Immature natural killer cell (primary cell): Measurements from ENCODE around the gene MRPL19. TPM values are rescaled to one million over a fixed set of nuclear protein-coding genes. Genes with fewer than 3 reads are reported as not detected.
A peak's percentile ranks its signal among the peaks of the same experiment; 100 is the strongest.
"Not testable (repeated sequence)": the region's sequence is repeated elsewhere in the genome, so short reads cannot be mapped to it uniquely, and the experiment has no call there.

Experiments used
- DNase-seq, 3 donors: peaks; one replicate each; pipeline ENCODE4 v3.0.0; 2022; ENCODE audit warnings: mixed read lengths in 1 of 3
- H3K27ac Mint-ChIP-seq, 6 donors: one replicate each; pipeline ENCODE4 v1.8.0; 2020; ENCODE audit warnings: mixed read lengths in 6 of 6, mild to moderate bottlenecking in 5 of 6, inconsistent platforms in 4 of 6, moderate library complexity in 3 of 6
- H3K27me3 Mint-ChIP-seq, 3 donors: one replicate each; pipeline ENCODE4 v1.8.0; 2020 to 2021; ENCODE audit warnings: low read depth in 3 of 3, mild to moderate bottlenecking in 3 of 3, mixed read lengths in 3 of 3, moderate library complexity in 3 of 3, inconsistent platforms in 1 of 3
- H3K36me3 Mint-ChIP-seq, 3 donors: one replicate each; pipeline ENCODE4 v1.8.0; 2020; ENCODE audit warnings: mixed read lengths in 3 of 3, inconsistent platforms in 2 of 3, mild to moderate bottlenecking in 2 of 3
- H3K4me1 Mint-ChIP-seq, 2 donors: one replicate each; pipeline ENCODE4 v1.8.0; 2020; ENCODE audit warnings: inconsistent platforms in 2 of 2, mild to moderate bottlenecking in 2 of 2, mixed read lengths in 2 of 2, moderate library complexity in 1 of 2
- H3K4me3 Mint-ChIP-seq, 5 donors: one replicate each; pipeline ENCODE4 v1.8.0; 2020; ENCODE audit warnings: mild to moderate bottlenecking in 5 of 5, mixed read lengths in 5 of 5, inconsistent platforms in 3 of 5, moderate library complexity in 3 of 5
- H3K9me3 Mint-ChIP-seq, 6 donors: one replicate each; pipeline ENCODE4 v1.8.0; 2020; ENCODE audit warnings: mild to moderate bottlenecking in 6 of 6, mixed read lengths in 6 of 6, inconsistent platforms in 4 of 6, moderate library complexity in 3 of 6
- polyA plus RNA-seq, 3 donors: library from polyadenylated mRNA; unstranded; fragments of 300-500 nt; fragmentation: Illumina TruSeq; gene quantifications; one replicate each; pipeline ENCODE4 v1.2.3, GENCODE V29; 2021

The MRPL19 gene
- polyA plus RNA-seq, 3 donors from 2014 or later, result 31.4 to 42.5 (median 34.0) TPM

DNA sequence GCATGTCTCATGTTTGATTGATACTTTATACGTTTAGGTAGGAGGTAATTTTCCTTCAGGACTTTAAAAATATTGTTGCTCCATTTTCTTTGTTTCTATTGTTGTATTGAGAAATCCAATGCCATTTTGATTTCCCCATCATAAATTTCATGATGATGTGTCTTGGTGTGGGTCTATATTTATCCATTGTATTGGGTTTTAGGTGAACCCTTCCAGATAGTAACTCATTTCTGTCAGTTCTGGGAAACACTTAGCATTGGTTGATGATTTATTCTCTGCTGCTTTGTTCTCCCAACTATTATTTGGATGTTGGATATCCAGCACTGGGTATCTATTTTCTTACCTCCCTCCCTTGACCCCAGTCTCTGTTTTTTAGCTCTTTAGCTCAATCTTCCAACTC is 10.0 kb downstream of the MRPL19 start:
- Mint-ChIP-seq H3K4me1 (peaks cover 4 to 40% of the 10 kb centered on the region in 2 donors), H3K27me3 (peaks cover 0 to 3% (median 0%) of the 10 kb centered on the region in 3 donors), H3K9me3 (no peaks in the 10 kb centered on the region), H3K27ac (peak overlapping the region in 1 of 6 donors; percentile 10), H3K36me3 (peaks cover 65 to 87% (median 72%) of the 10 kb centered on the region in 3 donors), H3K4me3 (no peak overlapping the region)
- DNase-seq, result no peak

DNA sequence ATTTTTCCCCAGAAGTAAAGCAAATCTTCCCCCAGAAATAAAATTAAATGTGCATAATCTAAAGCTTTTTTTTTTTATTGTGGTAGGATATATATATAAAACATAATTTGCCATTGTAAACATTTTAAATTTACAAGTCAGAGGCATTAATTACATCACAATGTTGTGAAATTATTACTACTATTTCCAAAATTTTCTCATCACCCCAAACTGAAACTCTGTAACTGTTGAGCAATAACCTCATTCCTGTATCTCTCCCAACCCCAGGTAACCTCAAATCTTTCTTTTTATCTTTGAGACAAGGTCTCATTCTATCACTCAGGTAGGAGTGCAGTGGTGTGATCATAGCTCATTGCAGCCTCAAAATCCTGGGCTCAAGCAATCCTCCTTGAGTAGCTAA is 11.2 kb downstream of the MRPL19 start:
- Mint-ChIP-seq H3K27me3 (peaks cover 0 to 3% (median 0%) of the 10 kb centered on the region in 3 donors), H3K4me1 (peaks cover 4 to 38% of the 10 kb centered on the region in 2 donors), H3K9me3 (no peaks in the 10 kb centered on the region), H3K4me3 (no peak overlapping the region), H3K36me3 (peaks cover 60 to 85% (median 71%) of the 10 kb centered on the region in 3 donors), H3K27ac (peak overlapping the region in 1 of 6 donors; percentile 5)
- DNase-seq, result no peak

DNA sequence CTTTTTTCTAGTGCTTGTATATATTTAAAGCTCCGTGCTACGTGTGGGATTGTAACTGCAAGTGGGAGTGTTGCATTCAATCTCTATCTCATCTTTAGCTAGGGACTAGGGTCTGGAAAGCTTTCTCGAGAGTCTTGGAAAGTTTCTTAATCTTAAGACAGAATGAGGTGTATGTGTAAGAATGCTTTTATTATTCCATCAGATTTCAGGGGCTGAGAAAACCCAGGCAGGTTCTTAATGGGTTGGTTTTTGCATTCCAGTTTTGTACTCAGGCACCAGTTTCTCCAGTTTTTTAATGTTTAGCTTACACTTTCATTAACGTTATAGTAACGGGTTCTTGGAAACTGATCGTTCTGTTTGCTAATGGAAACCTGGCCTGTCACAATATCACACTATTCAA is 20.3 kb downstream of the MRPL19 start:
- Mint-ChIP-seq H3K4me1 (no peaks in the 10 kb centered on the region), H3K27ac (peak overlapping the region in 1 of 6 donors; percentile 24), H3K27me3 (no peaks in the 10 kb centered on the region), H3K4me3 (no peak overlapping the region), H3K9me3 (no peaks in the 10 kb centered on the region), H3K36me3 (peaks cover 13 to 23% (median 23%) of the 10 kb centered on the region in 3 donors)
- no peak for DNase-seq

DNA sequence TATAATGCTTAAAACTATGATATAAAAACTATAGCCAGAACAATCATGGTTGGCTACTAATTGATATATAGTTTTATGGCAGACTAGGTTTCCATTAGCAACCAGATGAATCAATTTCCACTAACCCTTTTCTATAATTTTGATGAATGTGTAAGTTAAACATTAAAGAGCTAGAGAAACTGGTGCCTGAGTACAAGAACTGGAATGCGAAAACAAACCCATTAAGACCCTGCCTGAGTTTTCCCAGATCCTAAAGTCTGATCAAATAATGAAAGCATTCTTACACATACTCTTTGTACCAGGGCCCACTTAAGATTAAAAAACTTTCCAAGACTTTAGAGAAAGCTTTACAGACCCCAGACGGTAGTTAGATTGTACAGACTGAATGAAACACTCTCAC is 21.3 kb downstream of the MRPL19 start:
- Mint-ChIP-seq H3K36me3 (peaks cover 17 to 26% (median 22%) of the 10 kb centered on the region in 3 donors), H3K4me1 (no peaks in the 10 kb centered on the region), H3K4me3 (no peak overlapping the region), H3K27ac (no peak overlapping the region), H3K27me3 (no peaks in the 10 kb centered on the region), H3K9me3 (peaks cover 0 to under 1% (median 0%) of the 10 kb centered on the region in 6 donors)
- no peak for DNase-seq

GRCh38 chr2:75675423-75675822 is 28.8 kb downstream of the MRPL19 start:
- not testable (repeated sequence) for H3K4me3 Mint-ChIP-seq, H3K9me3 Mint-ChIP-seq, DNase-seq, H3K27ac Mint-ChIP-seq, H3K27me3 Mint-ChIP-seq, H3K4me1 Mint-ChIP-seq
- peaks cover 10 to 23% (median 17%) of the 10 kb centered on the region in 3 donors for H3K36me3 Mint-ChIP-seq

DNA sequence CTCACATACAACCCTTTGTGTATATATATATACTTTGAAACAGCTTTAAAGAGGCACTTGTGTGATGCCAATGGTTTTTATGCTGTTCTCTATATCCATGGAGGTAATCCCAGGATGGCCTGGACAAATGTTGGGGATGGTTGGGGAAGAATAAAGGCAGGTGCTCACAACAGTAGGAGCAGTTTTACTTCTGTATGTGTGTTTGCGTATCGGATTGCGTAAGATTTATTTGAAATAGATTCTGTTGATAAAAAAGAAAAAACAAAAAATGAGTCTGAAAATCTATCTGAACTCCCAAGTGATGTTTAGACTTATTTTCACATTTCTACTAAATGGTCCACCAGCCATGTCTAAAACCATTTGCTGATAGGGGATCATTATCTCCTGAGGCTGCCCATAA is 29.3 kb downstream of the MRPL19 start:
- peaks cover 0 to 2% (median 0%) of the 10 kb centered on the region in 6 donors for H3K9me3 Mint-ChIP-seq
- no peaks in the 10 kb centered on the region for H3K27me3 Mint-ChIP-seq
- DNase-seq, result no peak
- H3K36me3 Mint-ChIP-seq, result peaks cover 13 to 24% (median 14%) of the 10 kb centered on the region in 3 donors
- peaks cover 5 to 7% of the 10 kb centered on the region in 2 donors for H3K4me1 Mint-ChIP-seq
- H3K27ac Mint-ChIP-seq, result no peak overlapping the region
- no peak overlapping the region for H3K4me3 Mint-ChIP-seq

DNA sequence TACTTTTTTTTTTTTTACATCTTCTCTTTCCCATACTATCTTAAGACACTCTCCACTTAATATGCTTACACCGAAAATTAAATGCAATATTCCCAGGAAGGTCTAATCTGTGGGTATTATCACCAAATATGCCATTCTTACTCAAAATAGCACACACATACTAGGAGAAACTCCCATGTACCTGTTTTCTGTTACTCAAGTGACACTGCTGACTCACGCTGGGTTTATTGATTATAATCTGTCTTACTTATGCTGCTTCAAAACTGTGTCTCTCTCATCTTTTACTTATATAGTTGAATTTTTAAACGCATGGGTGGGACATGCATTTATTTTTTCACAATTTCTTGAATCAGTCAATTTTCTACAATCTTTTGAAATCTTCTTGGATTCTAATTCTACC is 29.9 kb downstream of the MRPL19 start:
- no peak overlapping the region for H3K27ac Mint-ChIP-seq
- no peaks in the 10 kb centered on the region for H3K27me3 Mint-ChIP-seq
- DNase-seq, result no peak
- peaks cover 0 to 2% (median 0%) of the 10 kb centered on the region in 6 donors for H3K9me3 Mint-ChIP-seq
- H3K36me3 Mint-ChIP-seq, result peaks cover 7 to 19% (median 8%) of the 10 kb centered on the region in 3 donors
- H3K4me3 Mint-ChIP-seq, result no peak overlapping the region
- H3K4me1 Mint-ChIP-seq, result peaks cover 5 to 7% of the 10 kb centered on the region in 2 donors

DNA sequence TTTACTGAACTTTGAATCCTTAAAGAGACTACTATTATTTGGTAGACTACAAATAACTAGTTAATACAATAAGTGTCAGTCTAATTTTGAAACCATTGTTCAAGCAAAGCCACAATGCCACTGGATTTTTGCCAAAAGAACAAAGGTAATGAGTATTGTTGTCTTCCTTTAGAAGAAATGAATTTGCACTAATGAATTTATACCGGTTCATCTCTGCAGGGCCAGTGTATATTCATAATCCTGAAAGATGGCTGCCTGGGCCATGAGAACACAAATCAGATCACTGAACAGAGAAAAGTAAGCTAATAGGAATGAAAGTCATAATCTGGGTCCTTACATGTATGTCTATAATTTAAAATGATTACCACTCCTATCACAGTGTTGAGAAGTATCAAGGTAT is 33.0 kb downstream of the MRPL19 start:
- Mint-ChIP-seq H3K27ac (no peak overlapping the region), H3K36me3 (peaks cover 9 to 21% (median 11%) of the 10 kb centered on the region in 3 donors), H3K4me1 (peaks cover 5 to 7% of the 10 kb centered on the region in 2 donors), H3K9me3 (no peaks in the 10 kb centered on the region), H3K27me3 (no peaks in the 10 kb centered on the region), H3K4me3 (no peak overlapping the region)
- DNase-seq, result no peak

- Mint-ChIP-seq H3K36me3 (peaks cover 13 to 27% (median 15%) of the 10 kb centered on the region in 3 donors), H3K9me3 (no peaks in the 10 kb centered on the region)
- no peak for DNase-seq
These were observed 33.8 kb downstream of the MRPL19 start for GRCh38 chr2:75680402-75680801.

DNA sequence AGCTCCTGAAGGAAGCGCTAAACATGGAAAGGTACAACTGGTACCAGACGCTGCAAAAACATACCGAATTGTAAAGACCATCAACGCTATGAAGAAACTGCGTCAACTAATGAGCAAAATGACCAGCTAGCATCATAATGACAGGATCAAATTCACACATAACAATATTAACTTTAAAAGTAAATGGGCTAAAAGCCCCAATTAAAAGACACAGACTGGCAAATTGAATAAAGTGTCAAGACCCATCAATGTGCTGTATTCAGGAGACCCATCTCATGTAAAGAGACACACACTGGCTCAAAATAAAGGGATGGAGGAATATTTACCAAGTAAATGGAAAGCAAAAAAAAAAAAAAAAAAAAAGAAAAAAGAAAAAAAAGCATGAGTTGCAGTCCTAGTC is 36.8 kb downstream of the MRPL19 start:
- peaks cover 23 to 38% (median 29%) of the 10 kb centered on the region in 3 donors for H3K36me3 Mint-ChIP-seq
- H3K4me3 Mint-ChIP-seq, H3K27ac Mint-ChIP-seq, H3K4me1 Mint-ChIP-seq, DNase-seq, H3K9me3 Mint-ChIP-seq, H3K27me3 Mint-ChIP-seq: not testable (repeated sequence)

More at GRCh38 chr2:75680402-75680801, 33.8 kb downstream of the MRPL19 start:
- H3K4me3 Mint-ChIP-seq, result no peak overlapping the region
- peak overlapping the region in 3 of 6 donors; percentile 11 to 62 (median 48) for H3K27ac Mint-ChIP-seq
- H3K4me1 Mint-ChIP-seq, result peaks cover 5 to 7% of the 10 kb centered on the region in 2 donors
- H3K27me3 Mint-ChIP-seq, result no peaks in the 10 kb centered on the region

- peaks cover 0 to 3% (median 0%) of the 10 kb centered on the region in 3 donors for H3K27me3 Mint-ChIP-seq
- no peaks in the 10 kb centered on the region for H3K4me1 Mint-ChIP-seq
- no peaks in the 10 kb centered on the region for H3K9me3 Mint-ChIP-seq
- DNase-seq, result no peak
- no peak overlapping the region for H3K4me3 Mint-ChIP-seq
- peaks cover 23 to 53% (median 39%) of the 10 kb centered on the region in 3 donors for H3K36me3 Mint-ChIP-seq
- no peak overlapping the region for H3K27ac Mint-ChIP-seq
These were observed 41.6 kb downstream of the MRPL19 start for GRCh38 chr2:75688196-75688595.

DNA sequence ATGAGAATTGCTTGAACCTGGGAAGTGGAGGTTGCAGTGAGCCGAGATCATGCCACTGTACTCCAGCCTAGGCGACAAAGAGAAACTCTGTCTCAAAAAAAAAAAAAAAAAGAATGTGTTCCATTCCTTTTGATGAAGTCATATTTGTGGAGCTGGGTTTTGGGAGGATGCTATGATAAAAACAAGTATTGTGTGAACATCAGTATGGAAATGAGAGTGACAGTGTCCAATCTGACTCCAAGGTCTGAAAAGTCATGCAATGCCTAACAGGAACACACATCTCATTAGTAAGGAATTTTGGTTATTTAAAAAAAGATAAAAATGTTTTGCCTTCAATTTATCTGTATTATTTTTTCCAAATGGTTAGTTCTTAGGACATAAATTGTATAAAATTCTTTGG is 52.3 kb downstream of the MRPL19 start:
- Mint-ChIP-seq H3K9me3 (no peaks in the 10 kb centered on the region), H3K4me3 (no peak overlapping the region), H3K36me3 (peaks cover 42 to 52% (median 52%) of the 10 kb centered on the region in 3 donors), H3K4me1 (no peaks in the 10 kb centered on the region), H3K27me3 (peaks cover 0 to 2% (median 0%) of the 10 kb centered on the region in 3 donors), H3K27ac (no peak overlapping the region)
- DNase-seq, result no peak

DNA sequence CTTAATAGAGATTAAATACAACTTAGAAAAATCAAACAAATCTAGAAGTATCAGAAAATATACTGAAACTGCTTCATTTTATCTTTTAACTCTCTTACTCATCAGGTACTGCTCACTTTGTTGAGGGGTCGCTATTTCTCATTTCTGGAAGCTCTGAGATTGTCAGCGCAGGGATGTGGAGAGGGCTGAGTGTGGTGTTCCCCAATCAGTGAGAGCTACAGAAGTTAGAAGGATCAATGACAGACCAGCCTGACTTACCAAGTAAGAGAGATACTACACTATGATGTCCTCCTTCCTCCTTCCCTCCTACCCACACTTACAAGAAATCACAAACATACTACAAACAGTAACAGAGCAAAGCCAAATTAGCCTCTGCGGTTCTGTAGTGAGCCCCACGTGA is 56.0 kb downstream of the MRPL19 start:
- Mint-ChIP-seq H3K36me3 (peaks cover 49 to 55% (median 51%) of the 10 kb centered on the region in 3 donors), H3K4me1 (peaks cover 0 to 8% of the 10 kb centered on the region in 2 donors), H3K9me3 (no peaks in the 10 kb centered on the region), H3K4me3 (no peak overlapping the region), H3K27me3 (no peaks in the 10 kb centered on the region), H3K27ac (no peak overlapping the region)
- no peak for DNase-seq

DNA sequence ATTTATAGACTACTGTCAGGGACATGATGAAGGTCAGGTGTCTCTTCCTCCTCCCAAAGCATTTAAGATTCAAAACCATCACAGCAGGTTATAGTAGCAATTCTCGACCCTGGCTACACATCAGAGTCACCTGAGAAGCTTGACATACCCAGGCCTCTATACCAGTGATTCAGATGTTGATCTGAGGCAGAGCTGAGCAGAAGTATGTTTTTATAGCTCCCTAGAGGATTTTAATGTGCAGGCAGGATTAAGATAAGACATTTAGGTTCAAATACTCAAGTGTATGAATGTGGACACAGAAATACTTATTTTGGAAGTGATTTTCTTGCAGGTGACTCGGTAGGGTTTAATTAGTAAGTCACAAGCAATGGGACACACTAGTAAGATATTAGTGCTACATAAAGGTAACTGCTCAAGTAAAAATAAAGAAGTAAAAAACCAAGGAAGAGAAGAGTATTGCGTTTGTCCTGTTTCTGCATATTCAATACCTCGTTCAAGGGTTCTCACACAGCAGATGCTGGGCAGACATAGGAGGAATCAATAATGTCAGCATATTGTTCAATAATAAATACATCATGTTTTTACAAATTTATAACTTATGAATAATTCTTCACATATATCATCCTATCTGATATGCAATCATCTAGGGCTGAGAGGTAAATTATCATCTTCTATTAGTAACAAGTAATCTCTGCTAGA is 57.2 kb downstream of the MRPL19 start:
- Mint-ChIP-seq H3K4me1 (peaks cover 7 to 16% of the 10 kb centered on the region in 2 donors), H3K4me3 (no peak overlapping the region), H3K9me3 (no peaks in the 10 kb centered on the region), H3K27ac (peak overlapping the region in 1 of 6 donors; percentile 0), H3K36me3 (peaks cover 39 to 46% (median 44%) of the 10 kb centered on the region in 3 donors), H3K27me3 (no peaks in the 10 kb centered on the region)
- DNase-seq, result no peak
